GM12878 (cell line): ENCODE results near the gene POLDIP3. TPM values are rescaled to one million over a fixed set of nuclear protein-coding genes. Genes with fewer than 3 reads are reported as not detected.

Experiments used
- ATAC-seq: fragments of 200-7000 bp; cut with Tn5 transposase; 3 replicates; pipeline ENCODE4 v1.9.1; 2020; ENCODE audit warnings: mild to moderate bottlenecking, moderate library complexity
- BruUV-seq: library from RNA; stranded (reverse); fragments of 400-500 nt; replicated peaks from 2 replicates; lab custom pipeline; 2021; lab: Mats Ljungman, UMichigan
- CTCF ChIA-PET: fragments of 300-600 bp; sonication (Branson Sonifier 250); formaldehyde crosslinking; extraction: SDS; loops from one replicate; lab custom pipeline; 2021; ENCODE audit warnings: inconsistent platforms; lab: Yijun Ruan, JAX
- POLR2A ChIA-PET: fragments of 350-600 bp; formaldehyde crosslinking; extraction: SDS; loops from one replicate; lab custom pipeline; 2021; ENCODE audit warnings: inconsistent platforms; lab: Charles Lee
- RAD21 ChIA-PET: fragments of 300-600 bp; sonication (Branson Sonifier 250); formaldehyde crosslinking; loops from one replicate; lab custom pipeline; 2023; ENCODE audit warnings: antibody characterized with exemption; ENCODE audit not compliant: unreplicated experiment; lab: Charles Lee
- SMC1A ChIA-PET: fragments of 300-600 bp; sonication (Branson Sonifier 250); formaldehyde crosslinking; loops from one replicate; lab custom pipeline; 2023; ENCODE audit not compliant: unreplicated experiment, uncharacterized antibody; lab: Charles Lee
- DNase-seq: peaks from one replicate; pipeline ENCODE4 v3.0.0-alpha.2; 2011; ENCODE audit warnings: low read depth, low spot score
- FAIRE-seq: peaks from 3 replicates; lab custom pipeline; 2011; peaks lifted over from hg19 to GRCh38; lab: Jason Lieb, UNC
- H2AFZ ChIP-seq: 2 replicates; pipeline ENCODE4 v1.6.0; 2011; ENCODE audit warnings: low read depth, low read length, control low read depth; ENCODE audit not compliant: control insufficient read depth
- H3K27ac ChIP-seq: 2 replicates; pipeline ENCODE4 v1.5.1; 2011; ENCODE audit warnings: control low read depth; ENCODE audit not compliant: control insufficient read depth, insufficient read depth
- H3K27me3 ChIP-seq, 2 experiments: replicated peaks in 1 of 2; 2 replicates each; pipeline versions ENCODE4 v1.6.0 to v1.6.1; 2011; ENCODE audit warnings: low read length in 1 of 2; ENCODE audit not compliant: control insufficient read depth in 2 of 2, insufficient read depth in 2 of 2
- H3K36me3 ChIP-seq, 2 experiments: 2 replicates each; pipeline ENCODE4 v1.5.1; 2011; ENCODE audit warnings: low read length in 1 of 2; ENCODE audit not compliant: control insufficient read depth in 2 of 2, insufficient read depth in 2 of 2
- H3K4me1 ChIP-seq: 2 replicates; pipeline ENCODE4 v1.6.1; 2011; ENCODE audit warnings: mild to moderate bottlenecking, low read length, moderate library complexity, mixed read lengths; ENCODE audit not compliant: control insufficient read depth, insufficient read depth
- H3K4me2 ChIP-seq: 2 replicates; pipeline ENCODE4 v1.6.0; 2011; ENCODE audit warnings: control low read depth; ENCODE audit not compliant: control insufficient read depth, insufficient read depth
- H3K4me3 ChIP-seq: fragments of 200-600 bp; sonication (generic); 2 replicates; pipeline ENCODE4 v1.5.1; 2016
- H3K79me2 ChIP-seq: 2 replicates; pipeline ENCODE4 v1.6.0; 2011; ENCODE audit warnings: low read length; ENCODE audit not compliant: control insufficient read depth, insufficient read depth
- H3K9ac ChIP-seq: 2 replicates; pipeline ENCODE4 v1.8.0; 2011; ENCODE audit warnings: low read length, control low read depth, mixed read lengths; ENCODE audit not compliant: control insufficient read depth, insufficient read depth
- H3K9me3 ChIP-seq: replicated peaks from 3 replicates; pipeline ENCODE4 v1.5.1; 2011; ENCODE audit warnings: mild to moderate bottlenecking, low read length; ENCODE audit not compliant: control insufficient read depth, insufficient read depth
- H4K20me1 ChIP-seq: 2 replicates; pipeline ENCODE4 v1.6.0; 2011; ENCODE audit not compliant: control insufficient read depth, insufficient read depth
- DPF2 ChIP-seq: fragments of 450-650 bp; IDR thresholded peaks from 2 replicates; pipeline ENCODE4 v1.6.1; 2017; ENCODE audit warnings: mild to moderate bottlenecking
- FOXK2 ChIP-seq: fragments of 450-650 bp; IDR thresholded peaks from 2 replicates; pipeline ENCODE4 v1.6.1; 2017; ENCODE audit warnings: mild to moderate bottlenecking, moderate library complexity
- HCFC1 ChIP-seq: fragments of 150-350 bp; IDR thresholded peaks from 2 replicates; pipeline ENCODE4 v1.6.1; 2014; ENCODE audit warnings: low read length
- MXI1 ChIP-seq: fragments of 150-350 bp; IDR thresholded peaks from 2 replicates; pipeline ENCODE4 v1.6.1; 2011; ENCODE audit warnings: low read depth, mild to moderate bottlenecking, inconsistent platforms, low read length, improper control_type of control experiment
- NFYA ChIP-seq: IDR thresholded peaks from 2 replicates; pipeline ENCODE4 v1.6.1; 2011; ENCODE audit warnings: low read depth, mild to moderate bottlenecking, low read length, improper control_type of control experiment, borderline replicate concordance
- PAX8 ChIP-seq: fragments of 450-650 bp; IDR thresholded peaks from 2 replicates; pipeline ENCODE4 v1.6.1; 2017; ENCODE audit warnings: mild to moderate bottlenecking, moderate library complexity
- POLR2A ChIP-seq: IDR thresholded peaks from 2 replicates; pipeline ENCODE4 v1.6.1; 2011; ENCODE audit warnings: low read depth, mild to moderate bottlenecking, low read length
- POLR2AphosphoS5 ChIP-seq: IDR thresholded peaks from 2 replicates; pipeline ENCODE4 v1.6.1; 2011; ENCODE audit warnings: mild to moderate bottlenecking, low read length, inconsistent platforms
- SIN3A ChIP-seq: IDR thresholded peaks from 2 replicates; pipeline ENCODE4 v1.6.1; 2012; ENCODE audit warnings: low read depth, low read length, improper control_type of control experiment
- SMAD5 ChIP-seq: IDR thresholded peaks from 2 replicates; pipeline ENCODE4 v1.6.1; 2016; ENCODE audit warnings: antibody characterized with exemption, low read depth
- SP1 ChIP-seq: IDR thresholded peaks from one replicate; pipeline ENCODE4 v1.6.1; 2011; ENCODE audit warnings: low read depth, low read length
- SUZ12 ChIP-seq: fragments of 200-600 bp; sonication (generic); IDR thresholded peaks from one replicate; pipeline ENCODE4 v1.6.1; 2018; ENCODE audit warnings: antibody characterized with exemption, mild to moderate bottlenecking; ENCODE audit not compliant: unreplicated experiment
- YBX1 ChIP-seq: fragments of 450-650 bp; IDR thresholded peaks from 2 replicates; pipeline ENCODE4 v1.6.1; 2016; ENCODE audit warnings: antibody characterized with exemption
- ZNF622 ChIP-seq: fragments of 450-650 bp; IDR thresholded peaks from 2 replicates; pipeline ENCODE4 v1.6.1; 2017; ENCODE audit warnings: mild to moderate bottlenecking, inconsistent platforms
- WGBS: methylation state at CpG from one replicate; pipeline ENCODE4 v1.1.6; 2016; ENCODE audit warnings: low lambda C conversion rate; ENCODE audit not compliant: insufficient replicate concordance, insufficient coverage; ENCODE audit errors: missing lambda C conversion rate; 5-methylcytosine and 5-hydroxymethylcytosine counted together
- in situ Hi-C: fragments of 300-500 bp; cut with MboI; formaldehyde crosslinking; loops from 9 replicates; pipeline ENCODE4 v1.14.3; 2018; ENCODE audit warnings: mixed read lengths
- intact Hi-C: fragments of 100-400 bp; cut with micrococcal nuclease; formaldehyde crosslinking; loops from one replicate; pipeline ENCODE4 v1.14.2; 2022; ENCODE audit not compliant: unreplicated experiment
- polyA plus RNA-seq, 11 experiments: library from polyadenylated mRNA; depleted of rRNA in 4 of 11; unstranded in 6 of 11; stranded (reverse) in 5 of 11; fragments of >200 nt; fragmentation: Nextera tagmentation in 4 of 11; fragmentation: Illumina TruSeq in 1 of 11; extraction: Ambion mirVana in 4 of 11; extraction: Trizol in 1 of 11; gene quantifications; 1 replicate in 1 of 11; 2 replicates in 10 of 11; pipeline versions ENCODE4 v1.2.1 to v1.2.3, GENCODE V29; 2011 to 2016; ENCODE audit warnings: inconsistent platforms in 2 of 11, missing spikeins in 2 of 11, low read depth in 1 of 11
- total RNA-seq, 4 experiments: library from RNA; depleted of rRNA in 3 of 4; stranded (reverse); fragments of >200 nt in 3 of 4; fragmentation: Illumina TruSeq in 1 of 4; extraction: Trizol in 1 of 4; gene quantifications; 2 replicates each; pipeline versions ENCODE4 v1.2.1 to v1.2.3, GENCODE V29; 2013 to 2021
- TF ChIP-seq, protein P1 (sequence below): fragments of 450-650 bp; IDR thresholded peaks from 2 replicates; pipeline ENCODE4 v1.6.1; 2014; ENCODE audit warnings: mild to moderate bottlenecking
- TF ChIP-seq, protein P2 (sequence below): IDR thresholded peaks from 2 replicates; pipeline ENCODE4 v1.6.1; 2011; ENCODE audit warnings: borderline replicate concordance, low read depth, mild to moderate bottlenecking, moderate library complexity, low read length; ENCODE audit not compliant: insufficient read depth, poor library complexity, severe bottlenecking
- TF ChIP-seq, protein P3 (sequence below): fragments of 450-650 bp; conservative IDR thresholded peaks from 2 replicates; pipeline ENCODE4 v1.6.1; 2017; ENCODE audit warnings: mild to moderate bottlenecking, moderate library complexity
- TF ChIP-seq, protein P4 (sequence below): IDR thresholded peaks from 2 replicates; pipeline ENCODE4 v1.6.1; 2012; ENCODE audit warnings: low read depth, low read length, improper control_type of control experiment

POLDIP3 gene
- total and polyA plus RNA-seq, 10 of the 15 experiments (the other 5 are each of a cell fraction or from before 2014, with no cell fraction given), result 14.8 to 60.2 (median 49.5) TPM

DNA sequence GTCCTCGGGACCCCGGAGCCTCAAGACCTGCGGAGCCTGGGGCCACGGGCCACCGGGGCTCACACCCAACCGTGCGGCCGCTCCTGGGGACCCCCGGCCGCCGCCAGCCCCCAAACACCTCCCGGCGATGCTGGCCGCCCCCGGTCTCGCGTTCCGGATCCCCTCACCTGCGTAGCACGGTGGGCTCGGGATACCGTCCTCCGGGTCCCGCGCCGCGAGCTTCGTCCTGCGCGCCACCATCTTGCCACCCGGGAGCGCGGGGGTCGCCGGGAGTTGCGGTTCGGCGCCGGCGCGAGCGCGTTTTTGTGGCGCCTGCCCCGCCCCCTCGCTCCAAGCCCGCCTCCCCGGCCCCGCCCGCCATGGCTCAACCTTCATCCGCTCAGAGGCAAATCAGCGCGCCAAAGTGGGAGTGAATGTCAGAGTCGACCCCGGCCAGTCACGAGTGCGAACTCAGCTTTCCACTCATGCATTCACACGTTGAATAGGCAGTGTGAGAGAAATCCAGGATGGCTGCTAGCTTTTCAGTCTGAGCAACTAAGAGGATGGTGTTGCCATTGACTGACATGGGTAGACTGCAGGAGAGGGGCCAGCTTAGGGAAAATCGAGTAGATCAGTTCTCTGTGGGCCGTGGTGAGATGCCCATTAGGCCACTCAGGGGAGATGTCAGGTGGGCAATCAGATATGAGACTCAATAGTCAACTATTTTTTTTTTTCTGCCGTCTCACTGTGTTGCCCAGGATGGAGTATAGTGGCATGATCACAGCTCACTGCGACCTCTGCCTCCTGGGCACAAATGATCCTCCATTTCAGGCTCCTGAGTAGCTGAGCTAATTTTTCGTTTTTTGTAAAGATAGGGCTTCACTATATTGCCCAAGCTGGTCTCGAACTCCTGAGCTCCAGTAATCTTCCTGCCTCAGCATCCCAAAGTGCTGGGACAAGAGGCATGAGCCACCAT, 32.6 kb downstream of the POLDIP3 start:
- Histone ChIP-seq H3K27ac (peak overlapping the region; percentile 58), H3K4me1 (no peaks in the 10 kb centered on the region; the same call in 1 of the 2 replicates), H3K27me3 (no peaks in the 10 kb centered on the region), H3K79me2 (peaks cover 16% of the 10 kb centered on the region), H3K9me3 (no peaks in the 10 kb centered on the region), H3K4me3 (peak overlapping the region; percentile 77), H3K4me2 (peak overlapping the region; percentile 74), H2AFZ (peak overlapping the region; percentile 63), H3K9ac (peak overlapping the region; percentile 69; the same call in 1 of the 2 replicates), H3K36me3 (peaks cover 16 to 31% of the 10 kb centered on the region in 2 experiments; a peak in 3 of 4 replicates), H4K20me1 (no peaks in the 10 kb centered on the region)
- CTCF ChIA-PET, result interaction anchor here (0.6 to 1.0 kb wide), 2 partner anchors 15 to 29 kb away, joined by 3 to 4 read pairs; no protein-coding TSS in a partner anchor
- RAD21 ChIA-PET, result interaction anchor here (1.1 kb wide), 1 partner anchor 32 kb away, joined by 3 read pairs; no protein-coding TSS in a partner anchor
- no TSS peak for BruUV-seq
- WGBS, result 8% methylated on average over 36 of the region's 64 CpGs
- in situ Hi-C loops (no loop called here), intact Hi-C loops (no loop called here)
- SMC1A ChIA-PET, result interaction anchor here (1.4 to 1.7 kb wide), 3 partner anchors 14 to 64 kb away, joined by 3 to 4 read pairs (median 3); no protein-coding TSS in a partner anchor
- peak; percentile 95 for ATAC-seq
- peak; percentile 12 for DNase-seq
- POLR2A ChIA-PET, result interaction anchor here (0.5 to 1.9 kb wide), 3 partner anchors 16 to 493 kb away, joined by 4 to 7 read pairs (median 6); partner anchors contain the start of gene POLDIP3
- peak; percentile 75 for FAIRE-seq
- TF ChIP-seq SIN3A, result peak; percentile 35; the same call in 1 of the 2 replicates
- TF ChIP-seq POLR2AphosphoS5, result peak; percentile 67; the same call in 1 of the 2 replicates
- TF ChIP-seq POLR2A, result peak; percentile 94
- TF ChIP-seq DPF2, result no peak
- TF ChIP-seq, protein P1, sequence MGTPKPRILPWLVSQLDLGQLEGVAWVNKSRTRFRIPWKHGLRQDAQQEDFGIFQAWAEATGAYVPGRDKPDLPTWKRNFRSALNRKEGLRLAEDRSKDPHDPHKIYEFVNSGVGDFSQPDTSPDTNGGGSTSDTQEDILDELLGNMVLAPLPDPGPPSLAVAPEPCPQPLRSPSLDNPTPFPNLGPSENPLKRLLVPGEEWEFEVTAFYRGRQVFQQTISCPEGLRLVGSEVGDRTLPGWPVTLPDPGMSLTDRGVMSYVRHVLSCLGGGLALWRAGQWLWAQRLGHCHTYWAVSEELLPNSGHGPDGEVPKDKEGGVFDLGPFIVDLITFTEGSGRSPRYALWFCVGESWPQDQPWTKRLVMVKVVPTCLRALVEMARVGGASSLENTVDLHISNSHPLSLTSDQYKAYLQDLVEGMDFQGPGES, result no peak
- TF ChIP-seq, protein P2, sequence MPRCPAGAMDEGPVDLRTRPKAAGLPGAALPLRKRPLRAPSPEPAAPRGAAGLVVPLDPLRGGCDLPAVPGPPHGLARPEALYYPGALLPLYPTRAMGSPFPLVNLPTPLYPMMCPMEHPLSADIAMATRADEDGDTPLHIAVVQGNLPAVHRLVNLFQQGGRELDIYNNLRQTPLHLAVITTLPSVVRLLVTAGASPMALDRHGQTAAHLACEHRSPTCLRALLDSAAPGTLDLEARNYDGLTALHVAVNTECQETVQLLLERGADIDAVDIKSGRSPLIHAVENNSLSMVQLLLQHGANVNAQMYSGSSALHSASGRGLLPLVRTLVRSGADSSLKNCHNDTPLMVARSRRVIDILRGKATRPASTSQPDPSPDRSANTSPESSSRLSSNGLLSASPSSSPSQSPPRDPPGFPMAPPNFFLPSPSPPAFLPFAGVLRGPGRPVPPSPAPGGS, result peak; percentile 76
- no peak for TF ChIP-seq SUZ12
- no peak for TF ChIP-seq SP1
- TF ChIP-seq PAX8, result no peak
- TF ChIP-seq FOXK2, result no peak
- TF ChIP-seq NFYA, result no peak
- TF ChIP-seq, protein P3, sequence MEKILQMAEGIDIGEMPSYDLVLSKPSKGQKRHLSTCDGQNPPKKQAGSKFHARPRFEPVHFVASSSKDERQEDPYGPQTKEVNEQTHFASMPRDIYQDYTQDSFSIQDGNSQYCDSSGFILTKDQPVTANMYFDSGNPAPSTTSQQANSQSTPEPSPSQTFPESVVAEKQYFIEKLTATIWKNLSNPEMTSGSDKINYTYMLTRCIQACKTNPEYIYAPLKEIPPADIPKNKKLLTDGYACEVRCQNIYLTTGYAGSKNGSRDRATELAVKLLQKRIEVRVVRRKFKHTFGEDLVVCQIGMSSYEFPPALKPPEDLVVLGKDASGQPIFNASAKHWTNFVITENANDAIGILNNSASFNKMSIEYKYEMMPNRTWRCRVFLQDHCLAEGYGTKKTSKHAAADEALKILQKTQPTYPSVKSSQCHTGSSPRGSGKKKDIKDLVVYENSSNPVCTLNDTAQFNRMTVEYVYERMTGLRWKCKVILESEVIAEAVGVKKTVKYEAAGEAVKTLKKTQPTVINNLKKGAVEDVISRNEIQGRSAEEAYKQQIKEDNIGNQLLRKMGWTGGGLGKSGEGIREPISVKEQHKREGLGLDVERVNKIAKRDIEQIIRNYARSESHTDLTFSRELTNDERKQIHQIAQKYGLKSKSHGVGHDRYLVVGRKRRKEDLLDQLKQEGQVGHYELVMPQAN, result peak; percentile 87
- 0 out of 2 replicates have a peak, but pooled peaks have one; percentile 39 for TF ChIP-seq SMAD5
- no peak for TF ChIP-seq YBX1
- TF ChIP-seq ZNF622, result no peak
- TF ChIP-seq, protein P4, sequence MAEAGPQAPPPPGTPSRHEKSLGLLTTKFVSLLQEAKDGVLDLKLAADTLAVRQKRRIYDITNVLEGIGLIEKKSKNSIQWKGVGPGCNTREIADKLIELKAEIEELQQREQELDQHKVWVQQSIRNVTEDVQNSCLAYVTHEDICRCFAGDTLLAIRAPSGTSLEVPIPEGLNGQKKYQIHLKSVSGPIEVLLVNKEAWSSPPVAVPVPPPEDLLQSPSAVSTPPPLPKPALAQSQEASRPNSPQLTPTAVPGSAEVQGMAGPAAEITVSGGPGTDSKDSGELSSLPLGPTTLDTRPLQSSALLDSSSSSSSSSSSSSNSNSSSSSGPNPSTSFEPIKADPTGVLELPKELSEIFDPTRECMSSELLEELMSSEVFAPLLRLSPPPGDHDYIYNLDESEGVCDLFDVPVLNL, result 0 out of 2 replicates have a peak, but pooled peaks have one; percentile 46
- peak; percentile 56 for TF ChIP-seq HCFC1
- peak; percentile 64; the same call in 1 of the 2 replicates for TF ChIP-seq MXI1
